RWPE1 (cell line): ENCODE results near the gene MAN2A1.

Experiments
- CTCF ChIA-PET: fragments of 350-600 bp; sonication (Branson Sonifier 250); formaldehyde crosslinking; extraction: SDS; loops from one replicate; lab custom pipeline; 2021; lab: Yijun Ruan, JAX
- POLR2A ChIA-PET: fragments of 400-600 bp; formaldehyde crosslinking; extraction: SDS; loops from one replicate; lab custom pipeline; 2020; ENCODE audit warnings: antibody characterized with exemption; ENCODE audit not compliant: low non-redundant PET; lab: Yijun Ruan, JAX
- DNase-seq: peaks from one replicate; pipeline ENCODE4 v3.0.0; 2012; ENCODE audit warnings: low spot score
- H3K27ac ChIP-seq: fragments of 450-650 bp; 2 replicates; pipeline ENCODE4 v1.5.1; 2017
- CTCF ChIP-seq: fragments of 450-650 bp; conservative IDR thresholded peaks from 2 replicates; pipeline ENCODE4 v1.5.1; 2017; ENCODE audit warnings: low read depth, mild to moderate bottlenecking

The MAN2A1 gene

GRCh38 chr5:109650493-109650892, 39.2 kb upstream of the MAN2A1 start:
- no peak for TF ChIP-seq CTCF
- ChIA-PET CTCF (no interaction called here), POLR2A (no interaction called here)
- DNase-seq: no peak
- no peak overlapping the region for H3K27ac ChIP-seq

DNA sequence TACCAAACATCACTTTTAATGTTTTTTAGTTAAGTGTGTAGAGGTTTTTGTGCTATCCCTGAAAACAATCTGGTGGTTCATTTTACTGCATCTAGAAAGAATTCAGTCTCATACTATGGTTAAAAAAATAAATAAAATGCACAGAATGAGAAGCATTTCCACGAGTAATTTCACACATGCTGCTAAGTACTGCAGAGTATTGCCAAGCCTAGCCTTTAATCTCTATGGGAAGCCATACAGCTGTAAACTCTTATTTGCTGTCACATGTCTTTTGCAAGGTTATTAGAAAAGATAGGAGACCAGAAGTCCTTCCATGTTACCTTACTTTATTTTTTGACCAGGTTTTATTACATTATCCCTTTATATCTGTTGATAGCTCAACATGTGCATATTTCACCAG, 37.6 kb upstream of the MAN2A1 start:
- DNase-seq: no peak
- ChIA-PET POLR2A (interaction anchor here (0.6 kb wide), 1 partner anchor 9 kb away, joined by 3 read pairs; no protein-coding TSS in a partner anchor), CTCF (no interaction called here)
- no peak for TF ChIP-seq CTCF
- H3K27ac ChIP-seq: no peak overlapping the region

DNA sequence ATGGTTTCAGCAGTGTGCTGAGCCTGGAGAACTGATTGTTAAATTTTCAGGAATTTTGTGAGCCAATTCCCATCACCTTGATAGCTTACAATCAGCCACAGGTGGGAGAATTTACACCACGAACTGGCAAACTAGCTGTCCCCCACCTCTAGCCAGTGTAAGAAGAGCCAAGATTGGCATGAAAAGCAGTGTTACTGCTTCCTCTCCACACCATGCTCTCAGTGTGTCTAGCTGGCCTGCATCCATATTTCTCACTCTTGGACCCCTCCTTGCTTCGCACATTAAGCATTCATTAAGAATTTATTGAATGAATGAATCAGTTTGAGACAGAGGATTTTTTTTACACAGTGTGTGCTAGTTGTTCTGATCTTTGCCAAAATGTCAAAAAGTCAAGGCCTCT, 36.7 kb upstream of the MAN2A1 start:
- H3K27ac ChIP-seq: no peak overlapping the region
- DNase-seq: no peak
- ChIA-PET CTCF (no interaction called here), POLR2A (no interaction called here)
- TF ChIP-seq CTCF: no peak

DNA sequence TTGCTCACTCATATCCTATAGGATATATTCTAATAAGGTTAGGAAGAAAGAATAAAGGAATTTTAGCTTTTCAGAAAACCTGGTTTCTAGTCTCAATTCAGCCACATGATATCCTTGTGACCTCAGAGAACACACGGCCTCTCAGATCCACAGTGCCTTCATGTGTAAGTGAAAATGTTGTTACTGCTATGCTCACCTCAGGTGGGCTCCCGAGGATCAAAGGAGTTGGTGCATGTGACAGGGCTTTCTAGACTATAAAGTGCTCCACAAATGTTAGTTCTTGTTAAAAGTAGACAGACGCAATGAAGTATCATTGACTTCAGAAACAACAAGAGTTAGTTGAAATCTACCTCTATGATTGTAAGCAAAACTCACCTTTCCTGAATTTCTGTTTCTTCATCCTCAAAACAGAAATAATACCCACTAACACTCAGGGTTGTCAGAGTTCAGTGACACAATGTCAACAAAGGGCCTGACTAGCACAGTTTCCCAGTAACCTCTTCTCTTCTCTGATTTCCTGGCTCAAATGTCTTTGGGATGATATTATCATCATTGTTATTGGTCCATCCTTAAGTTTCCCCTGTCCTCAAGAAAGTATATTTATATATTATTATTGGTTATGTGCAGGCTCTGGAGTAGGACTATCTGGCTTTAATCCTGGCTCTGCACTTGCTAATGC, 36.0 kb upstream of the MAN2A1 start:
- POLR2A ChIA-PET: no interaction called here
- DNase-seq: no peak
- TF ChIP-seq CTCF: no peak
- CTCF ChIA-PET: no interaction called here
- H3K27ac ChIP-seq: no peak overlapping the region

DNA sequence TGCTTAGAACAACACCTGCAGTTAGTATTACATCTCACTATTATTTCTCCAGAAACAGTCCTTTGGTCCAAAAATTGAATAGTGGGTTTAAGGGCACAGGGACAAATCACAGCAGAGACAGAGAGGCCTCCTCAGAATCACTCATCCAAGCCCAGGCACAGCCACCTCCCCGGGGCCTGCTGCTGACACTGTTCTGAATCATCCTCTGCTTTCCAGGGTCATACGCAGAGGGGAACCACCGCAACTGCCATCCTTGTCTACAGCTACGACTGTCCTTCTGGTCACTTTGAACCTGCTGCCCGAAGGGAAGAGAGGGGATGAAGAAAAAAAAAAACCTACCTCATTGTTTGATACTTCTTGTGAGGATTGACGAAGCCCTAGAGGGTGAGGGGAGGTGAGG, 35.3 kb upstream of the MAN2A1 start:
- DNase-seq: peak; percentile 46
- POLR2A ChIA-PET: no interaction called here
- CTCF ChIA-PET: no interaction called here

GRCh38 chr5:109655841-109656240, 33.9 kb upstream of the MAN2A1 start:
- POLR2A ChIA-PET: no interaction called here

More for the DNA sequence above, 35.3 kb upstream of the MAN2A1 start:
- no peak overlapping the region for H3K27ac ChIP-seq
- TF ChIP-seq CTCF: no peak

More at GRCh38 chr5:109655841-109656240, 33.9 kb upstream of the MAN2A1 start:
- no peak for DNase-seq
- TF ChIP-seq CTCF: no peak
- CTCF ChIA-PET: interaction anchor here (0.6 kb wide), 1 partner anchor 299 kb away, joined by 3 read pairs; no protein-coding TSS in a partner anchor
- H3K27ac ChIP-seq: no peak overlapping the region
